ENCODE measurements around the gene SOWAHA. TPM values are rescaled to one million over a fixed set of nuclear protein-coding genes. Genes with fewer than 3 reads are reported as not detected.
"Not testable (repeated sequence)": the region's sequence is repeated elsewhere in the genome, so short reads cannot be mapped to it uniquely, and the experiment has no call there.

Gene SOWAHA
- total RNA-seq, 1 donor from 2014 or later: not detected

DNA sequence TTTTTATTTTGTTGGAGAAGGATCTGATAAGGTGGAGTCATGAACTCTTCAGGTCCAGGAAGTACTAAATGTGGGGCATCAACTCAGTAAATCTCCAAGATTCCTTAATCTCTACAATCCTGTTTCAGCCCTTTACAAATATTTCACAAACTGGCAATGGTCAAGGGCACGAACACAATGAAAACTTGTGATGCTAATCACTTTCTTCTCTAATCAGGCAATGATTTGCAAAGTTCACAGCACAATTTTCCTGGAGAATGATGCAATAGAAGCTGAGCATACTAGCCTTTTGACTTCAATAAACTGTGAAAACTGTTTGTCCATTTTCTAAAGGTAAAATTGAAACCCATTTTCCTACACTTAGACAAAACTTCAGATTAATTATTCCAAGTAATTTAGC is 36.2 kb downstream of the SOWAHA start:
- H3K4me3 Mint-ChIP-seq (ENCODE audit: unreplicated experiment): no peak overlapping the region
- H3K27me3 Mint-ChIP-seq (ENCODE audit: unreplicated experiment): peaks cover 4% of the 10 kb centered on the region
- TF ChIP-seq, protein P1, sequence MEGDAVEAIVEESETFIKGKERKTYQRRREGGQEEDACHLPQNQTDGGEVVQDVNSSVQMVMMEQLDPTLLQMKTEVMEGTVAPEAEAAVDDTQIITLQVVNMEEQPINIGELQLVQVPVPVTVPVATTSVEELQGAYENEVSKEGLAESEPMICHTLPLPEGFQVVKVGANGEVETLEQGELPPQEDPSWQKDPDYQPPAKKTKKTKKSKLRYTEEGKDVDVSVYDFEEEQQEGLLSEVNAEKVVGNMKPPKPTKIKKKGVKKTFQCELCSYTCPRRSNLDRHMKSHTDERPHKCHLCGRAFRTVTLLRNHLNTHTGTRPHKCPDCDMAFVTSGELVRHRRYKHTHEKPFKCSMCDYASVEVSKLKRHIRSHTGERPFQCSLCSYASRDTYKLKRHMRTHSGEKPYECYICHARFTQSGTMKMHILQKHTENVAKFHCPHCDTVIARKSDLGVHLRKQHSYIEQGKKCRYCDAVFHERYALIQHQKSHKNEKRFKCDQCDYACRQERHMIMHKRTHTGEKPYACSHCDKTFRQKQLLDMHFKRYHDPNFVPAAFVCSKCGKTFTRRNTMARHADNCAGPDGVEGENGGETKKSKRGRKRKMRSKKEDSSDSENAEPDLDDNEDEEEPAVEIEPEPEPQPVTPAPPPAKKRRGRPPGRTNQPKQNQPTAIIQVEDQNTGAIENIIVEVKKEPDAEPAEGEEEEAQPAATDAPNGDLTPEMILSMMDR (IDR thresholded peaks at IDR 0.05; ENCODE audit: unreplicated experiment): no peak
- peaks cover 5% of the 10 kb centered on the region for H3K4me1 Mint-ChIP-seq (ENCODE audit: unreplicated experiment)
- no peaks in the 10 kb centered on the region for H3K36me3 Mint-ChIP-seq (ENCODE audit: low read depth, unreplicated experiment)
- H3K9me3 Mint-ChIP-seq (ENCODE audit: unreplicated experiment): no peaks in the 10 kb centered on the region
- H3K27ac Mint-ChIP-seq (ENCODE audit: unreplicated experiment): no peak overlapping the region
- DNase-seq (ENCODE audit: low spot score): no peak

DNA sequence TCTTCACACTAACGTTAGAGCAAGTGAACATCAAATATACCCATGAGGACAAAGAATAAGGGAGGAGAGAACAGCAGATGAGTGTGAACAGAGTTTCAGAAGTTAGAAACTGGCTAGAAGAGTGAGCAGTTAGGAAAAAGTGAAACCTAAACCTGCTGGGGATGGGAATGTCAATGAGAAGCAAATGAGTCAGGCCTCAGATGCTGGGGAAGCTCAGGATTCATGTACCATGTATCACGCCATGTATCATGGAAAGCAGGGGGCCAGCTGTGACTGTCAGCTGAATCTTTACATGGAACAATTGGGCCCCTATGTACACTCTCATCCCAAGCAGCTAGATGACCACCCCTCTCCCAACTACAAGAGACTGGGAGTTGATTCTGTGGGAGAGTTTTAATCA is 37.0 kb downstream of the SOWAHA start:
- Mint-ChIP-seq H3K4me3 (ENCODE audit: unreplicated experiment) (no peak overlapping the region), H3K27me3 (ENCODE audit: unreplicated experiment) (peaks cover 5% of the 10 kb centered on the region), H3K27ac (ENCODE audit: unreplicated experiment) (no peak overlapping the region), H3K4me1 (ENCODE audit: unreplicated experiment) (peaks cover 5% of the 10 kb centered on the region), H3K36me3 (ENCODE audit: low read depth, unreplicated experiment) (no peaks in the 10 kb centered on the region), H3K9me3 (ENCODE audit: unreplicated experiment) (no peaks in the 10 kb centered on the region)
- DNase-seq (ENCODE audit: low spot score): no peak
- TF ChIP-seq, protein P1 (IDR thresholded peaks at IDR 0.05; ENCODE audit: unreplicated experiment): no peak

DNA sequence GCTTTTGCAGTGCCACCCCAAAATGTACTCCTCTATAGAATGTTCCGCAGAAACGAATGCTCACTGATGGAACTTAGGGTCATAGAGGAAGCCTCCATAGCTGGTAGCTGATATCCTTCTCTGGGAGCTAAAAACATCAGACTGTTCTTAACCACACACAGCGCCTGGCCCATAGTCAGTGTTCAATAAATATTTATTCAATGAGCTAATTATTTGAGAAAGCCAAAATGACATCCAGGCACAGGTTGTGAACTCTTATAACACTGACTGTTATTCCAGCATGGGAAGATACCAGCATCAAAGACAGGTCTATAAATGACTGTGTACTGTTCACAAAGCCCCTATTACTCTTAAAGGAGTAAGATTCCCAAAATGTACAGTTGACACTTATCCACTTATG is 40.2 kb downstream of the SOWAHA start:
- H3K36me3 Mint-ChIP-seq (ENCODE audit: low read depth, unreplicated experiment): no peaks in the 10 kb centered on the region
- H3K27me3 Mint-ChIP-seq (ENCODE audit: unreplicated experiment): peaks cover 3% of the 10 kb centered on the region
- TF ChIP-seq, protein P1 (IDR thresholded peaks at IDR 0.05; ENCODE audit: unreplicated experiment): no peak
- H3K27ac Mint-ChIP-seq (ENCODE audit: unreplicated experiment): no peak overlapping the region
- DNase-seq (ENCODE audit: low spot score): no peak
- H3K9me3 Mint-ChIP-seq (ENCODE audit: unreplicated experiment): no peaks in the 10 kb centered on the region
- H3K4me1 Mint-ChIP-seq (ENCODE audit: unreplicated experiment): peaks cover 5% of the 10 kb centered on the region
- H3K4me3 Mint-ChIP-seq (ENCODE audit: unreplicated experiment): no peak overlapping the region

DNA sequence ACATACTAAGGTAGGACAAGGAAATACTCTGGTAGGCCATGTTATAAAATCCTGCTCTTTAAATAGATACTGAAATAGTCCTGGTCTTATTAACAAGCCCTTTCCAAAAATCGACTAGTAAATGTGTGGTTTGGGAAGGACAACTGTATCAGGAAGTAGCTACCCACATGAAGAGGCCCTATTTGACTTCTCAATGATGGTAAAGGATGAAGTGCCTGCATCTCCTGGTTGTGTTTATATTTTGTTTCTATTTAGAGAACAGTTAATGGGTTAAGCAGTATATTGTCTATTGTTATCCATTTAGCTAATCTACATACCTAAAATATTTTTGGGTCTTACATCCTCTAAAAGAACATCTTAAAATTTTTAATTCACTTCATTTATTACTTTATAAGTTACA is 40.7 kb downstream of the SOWAHA start:
- H3K36me3 Mint-ChIP-seq (ENCODE audit: low read depth, unreplicated experiment): no peaks in the 10 kb centered on the region
- no peak overlapping the region for H3K4me3 Mint-ChIP-seq (ENCODE audit: unreplicated experiment)
- TF ChIP-seq, protein P1 (IDR thresholded peaks at IDR 0.05; ENCODE audit: unreplicated experiment): no peak
- peaks cover 5% of the 10 kb centered on the region for H3K4me1 Mint-ChIP-seq (ENCODE audit: unreplicated experiment)
- no peak for DNase-seq (ENCODE audit: low spot score)
- H3K27ac Mint-ChIP-seq (ENCODE audit: unreplicated experiment): no peak overlapping the region
- H3K9me3 Mint-ChIP-seq (ENCODE audit: unreplicated experiment): no peaks in the 10 kb centered on the region
- H3K27me3 Mint-ChIP-seq (ENCODE audit: unreplicated experiment): peaks cover 3% of the 10 kb centered on the region

DNA sequence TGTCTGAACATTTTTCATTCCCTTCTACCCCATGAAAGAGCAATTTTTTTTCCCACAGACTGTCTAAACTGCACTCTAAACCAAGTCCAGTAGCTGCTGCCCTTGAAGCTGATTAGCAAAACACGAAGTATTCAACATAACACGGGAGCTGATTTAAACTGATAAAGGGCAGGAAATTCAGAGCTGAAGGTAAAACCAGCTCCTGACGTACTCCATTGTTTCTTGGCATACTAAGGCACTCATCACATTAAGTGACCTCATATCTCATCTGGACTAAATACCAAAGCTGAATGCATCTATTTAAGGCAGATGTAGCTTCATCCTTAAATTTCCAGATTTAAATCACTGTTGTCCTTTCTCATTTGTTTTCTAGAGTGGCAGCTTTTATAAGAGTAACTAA is 41.2 kb downstream of the SOWAHA start:
- Mint-ChIP-seq H3K27ac (ENCODE audit: unreplicated experiment) (peak overlapping the region; percentile 86), H3K27me3 (ENCODE audit: unreplicated experiment) (peaks cover 3% of the 10 kb centered on the region)
- DNase-seq (ENCODE audit: low spot score): no peak

DNA sequence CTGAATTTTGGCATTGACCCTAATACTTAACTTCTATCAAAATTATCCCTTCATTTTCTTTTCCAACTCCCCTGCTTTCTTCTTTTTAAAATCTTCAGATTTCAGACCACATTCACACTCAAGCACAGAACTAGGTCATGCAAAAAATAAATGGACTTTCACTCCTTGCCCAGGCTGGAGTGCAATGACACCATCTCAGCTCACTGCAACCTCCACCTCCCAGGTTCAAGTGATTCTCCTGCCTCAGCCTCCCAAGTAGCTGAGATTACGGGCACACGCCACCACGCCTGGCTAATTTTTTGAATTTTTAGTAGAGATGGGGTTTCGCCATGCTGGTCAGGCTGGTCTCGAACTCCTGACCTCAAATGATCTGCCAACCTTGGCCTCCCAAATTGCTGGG is 41.9 kb downstream of the SOWAHA start:
- H3K4me1 Mint-ChIP-seq (ENCODE audit: unreplicated experiment); H3K9me3 Mint-ChIP-seq (ENCODE audit: unreplicated experiment); H3K36me3 Mint-ChIP-seq (ENCODE audit: low read depth, unreplicated experiment); DNase-seq (ENCODE audit: low spot score); H3K27me3 Mint-ChIP-seq (ENCODE audit: unreplicated experiment); H3K4me3 Mint-ChIP-seq (ENCODE audit: unreplicated experiment): not testable (repeated sequence)
- H3K27ac Mint-ChIP-seq (ENCODE audit: unreplicated experiment): peak overlapping the region; percentile 32

More for the DNA sequence above, 41.2 kb downstream of the SOWAHA start:
- no peaks in the 10 kb centered on the region for H3K36me3 Mint-ChIP-seq (ENCODE audit: low read depth, unreplicated experiment)
- no peaks in the 10 kb centered on the region for H3K9me3 Mint-ChIP-seq (ENCODE audit: unreplicated experiment)
- TF ChIP-seq, protein P1 (IDR thresholded peaks at IDR 0.05; ENCODE audit: unreplicated experiment): no peak
- H3K4me3 Mint-ChIP-seq (ENCODE audit: unreplicated experiment): no peak overlapping the region
- peaks cover 5% of the 10 kb centered on the region for H3K4me1 Mint-ChIP-seq (ENCODE audit: unreplicated experiment)
